GM18498 (cell line): Measurements from ENCODE around the gene FARS2.
A peak's percentile ranks its signal among the peaks of the same experiment; 100 is the strongest.
"Not testable (repeated sequence)": the region's sequence is repeated elsewhere in the genome, so short reads cannot be mapped to it uniquely, and the experiment has no call there.

Source experiments
- ATAC-seq: cut with Tn5 transposase; IDR thresholded peaks from one replicate; pipeline ENCODE4 v1.9.1; 2021; ENCODE audit warnings: mild to moderate bottlenecking, moderate library complexity; ENCODE audit not compliant: unreplicated experiment

Gene FARS2

GRCh38 chr6:5676701-5677100 is 415.4 kb downstream of the FARS2 start:
- ATAC-seq = no peak

GRCh38 chr6:5677219-5678000 is 416.1 kb downstream of the FARS2 start:
- ATAC-seq = no peak

GRCh38 chr6:5679270-5679669 is 418.0 kb downstream of the FARS2 start:
- ATAC-seq = no peak

GRCh38 chr6:5679691-5680090 is 418.4 kb downstream of the FARS2 start:
- no peak for ATAC-seq

GRCh38 chr6:5680095-5680494 is 418.8 kb downstream of the FARS2 start:
- ATAC-seq = peak; percentile 72

- ATAC-seq = no peak
These were observed 420.2 kb downstream of the FARS2 start for GRCh38 chr6:5681480-5681879.

GRCh38 chr6:5682530-5682929 is 421.2 kb downstream of the FARS2 start:
- ATAC-seq = no peak

GRCh38 chr6:5683747-5684146 is 422.4 kb downstream of the FARS2 start:
- ATAC-seq = not testable (repeated sequence)

GRCh38 chr6:5684320-5685053 is 423.2 kb downstream of the FARS2 start:
- no peak for ATAC-seq

GRCh38 chr6:5693225-5694145 is 432.2 kb downstream of the FARS2 start:
- ATAC-seq = no peak

- ATAC-seq = no peak
These were observed 434.2 kb downstream of the FARS2 start for GRCh38 chr6:5695260-5696245.

- ATAC-seq = no peak
These were observed 436.2 kb downstream of the FARS2 start for GRCh38 chr6:5697508-5697907.

GRCh38 chr6:5698318-5698717 is 437.0 kb downstream of the FARS2 start:
- ATAC-seq = no peak

- not testable (repeated sequence) for ATAC-seq
These were observed 437.8 kb downstream of the FARS2 start for GRCh38 chr6:5699064-5699463.

- ATAC-seq = no peak
These were observed 439.9 kb downstream of the FARS2 start for GRCh38 chr6:5701174-5701573.

GRCh38 chr6:5704708-5705107 is 443.4 kb downstream of the FARS2 start:
- no peak for ATAC-seq

- no peak for ATAC-seq
These were observed 443.9 kb downstream of the FARS2 start for GRCh38 chr6:5705252-5705651.

GRCh38 chr6:5706124-5707033 is 445.1 kb downstream of the FARS2 start:
- ATAC-seq = no peak
